Smooth muscle cell (in vitro differentiated cells): ENCODE results near the gene TM6SF1. TPM values are rescaled to one million over a fixed set of nuclear protein-coding genes. Genes with fewer than 3 reads are reported as not detected.

Experiments used
- DNase-seq: peaks from one replicate; lab custom pipeline; 2025; ENCODE audit not compliant: unreplicated experiment; lab: John Stamatoyannopoulos, UW
- H2AFZ ChIP-seq: fragments of 200-600 bp; sonication (generic); 2 replicates; pipeline ENCODE4 v1.6.0; 2016; ENCODE audit warnings: antibody characterized with exemption, low read depth, mild to moderate bottlenecking
- H3F3A ChIP-seq: fragments of 200-600 bp; sonication (generic); 2 replicates; pipeline ENCODE4 v1.6.0; 2017; ENCODE audit warnings: antibody characterized with exemption, low read depth
- H3K27ac ChIP-seq: fragments of 200-600 bp; sonication (generic); 2 replicates; pipeline ENCODE4 v1.5.1; 2016; ENCODE audit warnings: low read depth, mild to moderate bottlenecking
- H3K27me3 ChIP-seq: fragments of 200-600 bp; sonication (generic); 2 replicates; pipeline ENCODE4 v1.6.1; 2016; ENCODE audit warnings: low read depth, mild to moderate bottlenecking
- H3K36me3 ChIP-seq: fragments of 200-600 bp; sonication (generic); 2 replicates; pipeline ENCODE4 v1.5.1; 2016; ENCODE audit warnings: low read depth
- H3K4me1 ChIP-seq: fragments of 200-600 bp; sonication (generic); 2 replicates; pipeline ENCODE4 v1.5.1; 2016; ENCODE audit warnings: low read depth
- H3K4me2 ChIP-seq: fragments of 200-600 bp; sonication (generic); 2 replicates; pipeline ENCODE4 v1.6.0; 2016; ENCODE audit warnings: mild to moderate bottlenecking
- H3K4me3 ChIP-seq: fragments of 200-600 bp; sonication (generic); 2 replicates; pipeline ENCODE4 v1.5.1; 2016; ENCODE audit warnings: mild to moderate bottlenecking
- H3K79me2 ChIP-seq: fragments of 200-600 bp; sonication (generic); 2 replicates; pipeline ENCODE4 v1.6.0; 2016; ENCODE audit warnings: low read depth, mild to moderate bottlenecking
- H3K9ac ChIP-seq: fragments of 200-600 bp; sonication (generic); 2 replicates; pipeline ENCODE4 v1.6.0; 2016; ENCODE audit warnings: low read depth
- H3K9me3 ChIP-seq: fragments of 200-600 bp; sonication (generic); replicated peaks from 2 replicates; pipeline ENCODE4 v1.5.1; 2016; ENCODE audit warnings: low read depth
- H4K20me1 ChIP-seq: fragments of 200-600 bp; sonication (generic); 2 replicates; pipeline ENCODE4 v1.6.0; 2016; ENCODE audit warnings: low read depth
- CTCF ChIP-seq: fragments of 200-600 bp; sonication (generic); IDR thresholded peaks from 2 replicates; pipeline ENCODE4 v1.5.1; 2017; ENCODE audit warnings: borderline replicate concordance, mild to moderate bottlenecking, antibody characterized with exemption; ENCODE audit not compliant: insufficient read depth, poor library complexity, severe bottlenecking
- WGBS: methylation state at CpG from one replicate; pipeline ENCODE4 v1.1.7; 2016; ENCODE audit warnings: low lambda C conversion rate; 5-methylcytosine and 5-hydroxymethylcytosine counted together
- polyA plus RNA-seq: library from polyadenylated mRNA; unstranded; fragments of >200 nt; fragmentation: Nextera tagmentation; extraction: Ambion mirVana; gene quantifications from 2 replicates; pipeline ENCODE4 v1.2.1, GENCODE V29; 2016
- total RNA-seq: library from RNA; depleted of rRNA; stranded (reverse); fragments of >200 nt; gene quantifications from 2 replicates; pipeline ENCODE4 v1.2.3, GENCODE V29; 2014

Gene TM6SF1
- total and polyA plus RNA-seq, 2 experiments from 2014 or later, result 1.5 TPM; not detected in 1

GRCh38 chr15:83174891-83175290, 67.4 kb downstream of the TM6SF1 start:
- Histone ChIP-seq H3F3A (no peaks in the 10 kb centered on the region), H3K27ac (no peak overlapping the region), H3K79me2 (peaks cover 62% of the 10 kb centered on the region), H3K4me1 (no peaks in the 10 kb centered on the region), H3K4me2 (no peak overlapping the region), H2AFZ (no peak overlapping the region), H4K20me1 (peaks cover 76% of the 10 kb centered on the region), H3K9me3 (no peaks in the 10 kb centered on the region), H3K9ac (no peak overlapping the region), H3K36me3 (no peaks in the 10 kb centered on the region), H3K4me3 (no peak overlapping the region), H3K27me3 (no peaks in the 10 kb centered on the region)
- no peak for TF ChIP-seq CTCF
- DNase-seq, result no peak
- 89% methylated on average over 1 of the region's 1 CpG for WGBS

- no peak overlapping the region for H3K9ac ChIP-seq
- 87% methylated on average over 2 of the region's 2 CpGs for WGBS
- H3K27me3 ChIP-seq, result no peaks in the 10 kb centered on the region
- H3K79me2 ChIP-seq, result peaks cover 36% of the 10 kb centered on the region
- no peak overlapping the region for H3K4me3 ChIP-seq
- no peak for TF ChIP-seq CTCF
- H4K20me1 ChIP-seq, result peaks cover 95% of the 10 kb centered on the region
- H3K4me1 ChIP-seq, result no peaks in the 10 kb centered on the region
- H3K4me2 ChIP-seq, result no peak overlapping the region
- DNase-seq, result no peak
- H3F3A ChIP-seq, result no peaks in the 10 kb centered on the region
- H3K36me3 ChIP-seq, result no peaks in the 10 kb centered on the region
- H3K27ac ChIP-seq, result no peak overlapping the region
- no peak overlapping the region for H2AFZ ChIP-seq
- no peaks in the 10 kb centered on the region for H3K9me3 ChIP-seq
Measured at GRCh38 chr15:83178390-83178789, 70.9 kb downstream of the TM6SF1 start.

- Histone ChIP-seq H3K36me3 (no peaks in the 10 kb centered on the region), H3K9me3 (no peaks in the 10 kb centered on the region), H4K20me1 (peaks cover 95% of the 10 kb centered on the region), H3K27ac (no peak overlapping the region), H3F3A (no peaks in the 10 kb centered on the region), H3K4me2 (no peak overlapping the region), H3K4me1 (no peaks in the 10 kb centered on the region), H3K4me3 (no peak overlapping the region), H2AFZ (no peak overlapping the region), H3K9ac (no peak overlapping the region), H3K79me2 (peaks cover 35% of the 10 kb centered on the region), H3K27me3 (no peaks in the 10 kb centered on the region)
- TF ChIP-seq CTCF, result no peak
- DNase-seq, result no peak
- WGBS, result 91% methylated on average over 3 of the region's 3 CpGs
Measured at GRCh38 chr15:83178869-83179325, 71.5 kb downstream of the TM6SF1 start.

- H4K20me1 ChIP-seq, result peaks cover 86% of the 10 kb centered on the region
- 99% methylated on average over 3 of the region's 3 CpGs for WGBS
- no peaks in the 10 kb centered on the region for H3F3A ChIP-seq
- H3K4me3 ChIP-seq, result no peak overlapping the region
- H3K79me2 ChIP-seq, result peaks cover 40% of the 10 kb centered on the region
- no peak overlapping the region for H3K9ac ChIP-seq
- H3K27ac ChIP-seq, result no peak overlapping the region
- no peaks in the 10 kb centered on the region for H3K9me3 ChIP-seq
- H3K36me3 ChIP-seq, result no peaks in the 10 kb centered on the region
- no peaks in the 10 kb centered on the region for H3K27me3 ChIP-seq
- TF ChIP-seq CTCF, result no peak
- no peak for DNase-seq
- H3K4me2 ChIP-seq, result no peak overlapping the region
- no peaks in the 10 kb centered on the region for H3K4me1 ChIP-seq
- H2AFZ ChIP-seq, result no peak overlapping the region
Measured at GRCh38 chr15:83185561-83185960, 78.1 kb downstream of the TM6SF1 start.
